DMS 273 treated with DMSO at 0.1 percent for 48 hours (cell line): Measurements from ENCODE around the gene TNFRSF14.

ENCODE experiments used
- DNase-seq: peaks from one replicate; lab custom pipeline; 2025; lab: John Stamatoyannopoulos, UW

Gene TNFRSF14

GRCh38 chr1:2588661-2589430 lies 32.7 kb downstream of the TNFRSF14 start:
- no peak for DNase-seq

DNA sequence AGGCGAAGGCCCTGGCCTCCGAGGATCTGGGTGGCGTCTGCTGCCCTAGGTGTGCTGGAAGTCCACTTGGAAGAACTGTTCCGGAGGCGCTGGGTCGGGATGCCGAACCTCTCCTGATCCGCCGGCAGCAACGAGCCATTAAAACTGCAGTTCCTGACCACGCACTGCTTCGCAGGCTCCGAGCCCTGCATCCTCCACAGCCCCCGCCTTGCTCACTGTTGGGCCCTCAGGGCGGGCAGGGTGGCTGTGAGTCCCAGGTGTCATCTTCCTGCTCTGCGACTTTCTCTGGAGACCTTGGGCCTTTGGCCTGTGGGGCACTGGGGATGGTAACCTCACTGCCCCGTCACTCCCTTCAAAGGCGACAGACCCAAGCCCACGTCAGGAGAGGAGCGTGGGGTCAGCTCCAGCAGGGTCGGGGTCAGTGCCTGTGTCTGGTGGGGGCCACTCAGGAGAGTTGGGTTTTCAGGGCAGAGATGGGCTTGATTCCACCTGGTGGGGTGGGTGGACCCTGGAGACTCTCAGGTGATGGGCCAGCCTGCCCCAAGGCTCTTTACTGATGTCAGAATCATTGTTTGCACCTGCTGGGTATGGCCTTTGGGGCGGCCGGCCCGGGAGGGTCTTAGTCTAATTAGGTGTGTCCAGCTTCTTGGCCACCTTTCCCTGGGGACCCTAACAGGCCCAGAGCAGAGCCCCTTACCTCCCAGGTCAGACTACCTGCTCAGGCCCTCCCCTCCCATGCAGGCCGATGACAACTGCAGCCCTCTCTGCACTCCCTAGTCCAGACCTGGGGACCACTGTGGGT lies 33.5 kb downstream of the TNFRSF14 start:
- DNase-seq: no peak

DNA sequence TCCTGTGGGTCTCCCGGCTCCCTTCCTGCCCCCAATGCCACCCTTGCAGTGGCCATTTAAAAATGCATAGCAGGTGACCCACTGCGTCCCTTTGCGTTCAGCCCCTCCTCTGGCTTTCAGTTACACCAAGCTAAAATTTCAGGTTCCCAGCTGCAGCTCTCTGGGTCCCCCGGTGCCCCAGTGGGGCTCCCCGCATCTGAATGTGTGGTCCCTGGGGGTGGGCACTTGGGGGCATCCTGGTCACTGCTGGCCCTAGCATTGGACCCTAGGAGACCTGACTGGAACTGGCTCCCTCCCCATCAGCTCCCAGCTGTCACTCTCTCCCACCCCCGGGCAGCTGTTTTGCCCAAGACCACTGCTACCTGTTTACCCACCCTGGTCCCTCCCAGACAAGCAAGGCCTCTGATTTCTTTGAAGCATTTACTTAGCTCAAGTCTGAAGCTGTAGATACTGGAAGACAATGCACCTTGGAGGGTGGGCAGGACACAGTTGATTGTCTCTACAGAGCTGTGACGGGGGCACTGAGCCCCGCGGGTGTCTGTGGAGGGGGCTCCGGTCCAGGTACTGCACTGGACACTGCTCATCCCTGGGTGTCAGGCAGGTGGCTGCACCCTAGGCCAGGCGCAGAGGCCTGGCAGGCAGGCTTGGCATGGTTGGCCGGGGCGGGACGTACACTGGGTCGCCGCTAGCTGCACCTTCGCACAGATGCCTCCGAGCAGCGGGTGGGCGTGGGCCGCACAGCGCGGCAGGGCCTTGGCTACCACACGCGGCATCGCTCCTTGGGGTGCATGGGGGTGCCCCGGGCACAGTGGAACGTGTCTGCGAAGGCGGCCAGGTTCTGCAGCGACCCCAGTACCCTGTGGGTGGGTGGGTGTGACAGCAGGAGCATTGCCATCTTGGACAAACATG lies 34.3 kb downstream of the TNFRSF14 start:
- no peak for DNase-seq

GRCh38 chr1:2591233-2591580 lies 35.0 kb downstream of the TNFRSF14 start:
- DNase-seq: no peak

DNA sequence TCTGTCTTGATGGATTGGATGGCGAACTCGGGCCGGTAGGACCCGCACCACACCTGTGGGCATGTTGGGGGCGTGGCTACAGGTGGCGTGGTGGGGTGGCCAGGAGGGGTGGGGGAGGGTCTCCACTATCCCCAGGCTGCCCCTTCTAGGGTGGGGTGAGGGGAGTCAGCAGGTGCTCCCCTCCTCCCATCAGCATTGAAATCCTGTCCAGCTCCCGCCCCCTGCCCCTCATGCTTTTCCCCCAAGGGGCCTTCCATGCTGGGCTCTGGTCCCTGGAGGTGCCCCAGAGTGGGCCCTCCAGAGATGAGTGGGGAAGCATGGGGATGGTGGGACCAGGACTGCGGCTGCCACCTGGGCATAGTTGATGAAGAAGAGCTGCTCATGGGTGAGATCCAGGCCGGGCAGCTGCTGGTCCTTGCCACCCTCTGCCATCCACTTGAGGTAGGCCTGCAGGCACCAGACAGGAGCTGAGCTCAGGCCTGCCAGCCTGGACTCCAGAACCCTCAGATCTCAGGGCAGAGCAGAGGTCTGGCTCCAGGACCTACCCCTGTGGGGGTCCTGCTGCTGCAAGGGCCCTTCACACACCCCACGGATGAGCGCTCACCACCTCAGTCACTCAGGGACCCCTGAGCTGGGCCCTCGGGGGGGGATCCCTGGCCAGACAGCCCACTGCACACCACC lies 35.5 kb downstream of the TNFRSF14 start:
- DNase-seq: no peak

DNA sequence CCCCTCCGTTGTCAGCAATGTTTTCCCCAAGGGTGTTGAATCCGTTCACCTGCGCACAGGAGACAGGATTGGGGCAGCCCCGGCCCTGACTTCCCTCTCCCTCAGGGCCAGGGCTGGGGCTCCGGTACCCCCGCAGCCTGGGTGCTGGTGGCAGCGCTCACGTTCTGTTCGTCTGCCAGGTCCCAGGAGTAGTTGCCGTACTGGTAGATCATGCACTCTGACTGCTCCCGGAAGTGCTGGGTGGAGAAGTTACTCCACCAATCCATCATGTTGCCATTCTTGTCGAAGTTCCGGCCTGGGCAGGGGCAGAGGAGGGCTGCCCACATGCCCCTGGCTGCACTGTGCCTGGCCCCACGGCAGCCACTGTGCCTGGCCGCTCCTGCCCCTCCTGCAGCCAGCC lies 36.5 kb downstream of the TNFRSF14 start:
- DNase-seq: no peak

- no peak for DNase-seq
Observed at GRCh38 chr1:2593251-2593878, 37.2 kb downstream of the TNFRSF14 start.

GRCh38 chr1:2594001-2594640 lies 38.0 kb downstream of the TNFRSF14 start:
- no peak for DNase-seq

- DNase-seq: no peak
Observed at GRCh38 chr1:2594641-2595131, 38.5 kb downstream of the TNFRSF14 start.

DNA sequence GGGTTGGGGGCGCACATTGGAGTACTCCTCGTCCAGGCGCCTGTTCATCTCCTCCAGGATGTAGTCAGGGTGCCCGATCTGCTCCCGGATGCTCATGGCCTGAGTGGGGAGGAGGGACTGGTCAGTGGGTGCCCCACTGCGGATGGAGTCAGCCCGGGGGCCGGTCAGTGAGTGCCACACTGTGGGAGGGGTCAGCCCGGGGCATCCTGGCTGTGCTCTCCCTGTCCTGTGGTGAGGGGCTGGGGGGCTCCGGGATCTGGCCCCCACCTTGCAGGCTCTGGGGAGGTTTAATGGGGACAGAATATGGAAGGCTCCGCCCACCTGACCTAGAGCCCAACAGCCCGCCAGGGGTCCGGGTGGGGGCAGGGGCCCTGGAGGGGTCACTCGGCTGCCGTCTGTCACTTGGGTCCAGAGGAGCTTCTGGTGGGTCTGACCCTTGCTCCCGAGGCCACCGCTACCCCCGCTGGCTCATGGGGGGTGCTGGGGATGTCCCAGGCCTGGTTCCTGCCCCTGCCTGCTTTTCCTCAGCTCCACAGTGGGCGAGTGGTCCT lies 39.2 kb downstream of the TNFRSF14 start:
- DNase-seq: no peak

GRCh38 chr1:2595812-2596529 lies 39.8 kb downstream of the TNFRSF14 start:
- DNase-seq: no peak

GRCh38 chr1:2596530-2597333 lies 40.6 kb downstream of the TNFRSF14 start:
- no peak for DNase-seq

DNA sequence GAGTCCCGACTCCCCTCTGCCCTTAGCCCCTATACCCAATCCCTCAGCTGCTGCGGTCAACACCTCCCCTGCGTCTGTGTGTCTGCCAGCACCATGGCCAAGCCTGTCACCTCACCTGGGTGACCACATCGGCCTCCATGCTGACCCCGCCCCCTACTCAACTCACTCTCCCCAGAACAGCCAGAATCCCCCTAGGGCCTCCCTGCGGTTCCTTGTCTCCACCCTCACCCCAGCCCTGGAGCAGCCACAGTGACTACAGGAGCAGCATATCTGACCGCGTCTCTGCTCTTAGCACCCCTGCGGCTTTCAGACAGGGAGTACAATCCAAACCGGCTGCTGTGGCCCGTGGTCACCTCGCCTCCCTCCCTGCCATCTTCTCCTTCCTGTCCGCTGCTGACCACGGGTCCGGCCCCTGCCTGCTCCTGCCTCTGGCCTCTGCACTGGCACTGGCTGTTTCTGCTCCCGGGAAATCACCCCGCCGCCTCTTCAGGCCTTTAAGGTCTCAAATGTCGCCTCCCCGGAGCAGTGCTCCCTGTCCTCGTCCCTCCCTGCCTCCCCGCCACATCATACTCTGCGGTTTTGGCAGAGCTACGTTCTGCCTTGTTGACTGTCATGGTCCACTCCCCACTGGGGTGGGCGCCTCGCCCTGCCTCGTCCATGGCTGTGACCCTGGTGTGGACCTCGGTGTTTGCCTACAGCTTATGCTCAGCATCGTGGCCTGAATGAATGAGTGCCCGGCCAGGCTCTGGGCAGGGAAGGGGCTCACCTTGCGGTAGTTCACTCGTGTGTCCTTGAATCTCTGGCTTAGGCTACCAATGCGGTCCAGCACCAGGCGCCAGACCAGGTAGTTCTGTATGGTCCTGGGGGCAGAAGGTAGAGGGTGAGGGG lies 41.5 kb downstream of the TNFRSF14 start:
- no peak for DNase-seq

GRCh38 chr1:2598329-2598931 lies 42.3 kb downstream of the TNFRSF14 start:
- DNase-seq: no peak

DNA sequence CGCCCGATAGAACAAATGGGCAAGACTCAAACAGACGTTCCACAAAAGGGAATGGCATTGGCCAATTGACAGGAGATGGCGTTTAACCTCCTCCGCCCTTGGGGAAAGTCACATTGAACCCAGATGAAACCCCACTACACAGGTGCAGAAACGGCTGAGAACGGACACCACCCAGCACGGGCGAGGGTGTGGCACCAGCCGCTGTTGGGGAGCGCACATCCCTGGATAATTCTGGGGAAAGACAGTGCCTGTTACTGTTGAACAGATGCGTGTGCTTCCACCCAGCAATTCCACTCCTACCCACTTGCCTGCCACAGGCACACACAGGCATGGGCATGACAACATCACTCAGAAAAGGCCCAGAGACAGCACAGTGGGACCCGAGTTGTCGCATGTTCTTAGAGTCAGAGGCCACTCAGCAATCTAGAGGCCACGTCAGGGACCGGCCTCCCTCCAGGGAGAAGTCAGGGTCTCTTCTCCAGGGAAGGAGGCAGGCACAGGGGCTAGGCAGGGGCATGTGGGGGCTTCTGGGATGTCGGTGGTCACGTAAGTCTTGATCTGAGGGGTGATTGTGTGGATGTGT lies 45.6 kb downstream of the TNFRSF14 start:
- no peak for DNase-seq

DNA sequence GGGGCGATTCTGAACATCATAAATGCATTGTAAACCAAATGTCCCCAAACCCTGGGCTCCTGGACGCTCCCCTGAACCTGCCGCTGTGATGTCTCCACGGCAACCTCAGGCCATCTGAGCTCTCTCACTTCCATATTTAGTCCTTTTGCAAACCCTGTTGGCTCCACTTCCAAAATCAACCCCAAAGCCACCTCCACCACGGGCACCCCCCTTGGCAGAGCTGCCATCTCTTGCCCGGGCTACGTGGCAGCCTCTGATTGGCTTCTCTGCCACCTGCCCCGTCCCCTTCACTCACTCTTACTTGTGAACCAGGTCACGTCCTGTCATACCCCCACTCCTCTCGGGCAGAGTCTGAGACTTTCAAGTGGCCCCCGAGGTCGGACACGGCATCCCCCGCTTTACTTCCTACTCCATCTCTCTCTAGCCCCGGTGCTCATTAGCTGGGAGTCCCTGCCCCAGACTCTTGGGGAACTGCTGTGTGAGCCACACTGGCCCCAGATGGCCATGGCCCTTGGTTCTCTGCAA lies 46.2 kb downstream of the TNFRSF14 start:
- no peak for DNase-seq
